Right atrium auricular region (tissue), 2 donors: ENCODE data around the gene AGFG2. TPM values are rescaled to one million over a fixed set of nuclear protein-coding genes. Genes with fewer than 3 reads are reported as not detected.
"Not testable (repeated sequence)": the region's sequence is repeated elsewhere in the genome, so short reads cannot be mapped to it uniquely, and the experiment has no call there.

Experiments
- DNase-seq: peaks from one replicate; pipeline ENCODE4 v3.0.0-alpha.2; 2019; ENCODE audit warnings: low spot score
- H3K27ac ChIP-seq, 2 donors: fragments of 200-600 bp; sonication (generic); 1 replicate in 1 of 2; 2 replicates in 1 of 2; pipeline ENCODE4 v1.5.1; 2016 to 2019
- H3K27me3 ChIP-seq, 2 donors: fragments of 200-600 bp; sonication (generic); one replicate each; pipeline versions ENCODE4 v1.5.1 to v1.6.0; 2017 to 2019
- H3K36me3 ChIP-seq: fragments of 200-600 bp; sonication (generic); one replicate; pipeline ENCODE4 v1.5.1; 2016
- H3K4me1 ChIP-seq, 2 donors: fragments of 200-600 bp; sonication (generic); one replicate each; pipeline versions ENCODE4 v1.5.1 to v1.6.0; 2017 to 2019
- H3K4me3 ChIP-seq, 2 donors: fragments of 200-600 bp; sonication (generic); 1 replicate in 1 of 2; 2 replicates in 1 of 2; pipeline ENCODE4 v1.5.1; 2017 to 2019; ENCODE audit warnings: mild to moderate bottlenecking in 1 of 2, moderate library complexity in 1 of 2
- H3K9me3 ChIP-seq, 2 donors: fragments of 200-600 bp; sonication (generic); one replicate each; pipeline ENCODE4 v1.5.1; 2019
- total RNA-seq, 2 donors: library from RNA; depleted of rRNA; stranded (reverse); fragments of >200 nt; gene quantifications; one replicate each; pipeline ENCODE4 v1.1.0, GENCODE V29; 2016
- TF ChIP-seq, protein P1 (sequence below), 2 donors: fragments of 200-600 bp; sonication (generic); IDR thresholded peaks; one replicate each; pipeline ENCODE4 v1.5.1; 2019; ENCODE audit warnings: antibody characterized with exemption in 2 of 2

Gene AGFG2
- total RNA-seq, 2 donors from 2014 or later = 16.4 to 25.8 TPM

DNA sequence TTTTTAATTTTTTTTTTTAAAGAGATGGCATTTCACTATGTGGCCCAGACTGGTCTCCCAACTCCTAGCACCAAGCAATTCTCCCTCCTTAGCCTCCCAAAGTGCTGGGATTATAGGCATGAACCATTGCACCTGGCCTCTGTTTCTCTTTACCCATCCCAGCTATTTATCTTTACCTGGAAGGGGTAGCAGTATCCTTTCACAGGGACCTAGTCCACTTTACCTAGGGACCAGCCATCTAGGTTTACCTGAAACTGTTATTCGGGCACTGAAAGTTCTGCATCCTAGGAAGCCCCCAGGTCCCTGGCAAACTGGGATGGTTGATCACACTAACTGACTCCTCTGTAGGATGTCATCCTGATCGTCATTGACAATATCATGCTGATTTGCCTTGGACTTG lies 21.7 kb upstream of the AGFG2 start:
- Histone ChIP-seq H3K9me3 (no peaks in the 10 kb centered on the region), H3K4me1 (peaks cover 0 to 7% of the 10 kb centered on the region in 2 donors), H3K36me3 (no peaks in the 10 kb centered on the region), H3K4me3 (no peak overlapping the region), H3K27ac (no peak overlapping the region), H3K27me3 (no peaks in the 10 kb centered on the region)
- no peak for DNase-seq
- TF ChIP-seq, protein P1, sequence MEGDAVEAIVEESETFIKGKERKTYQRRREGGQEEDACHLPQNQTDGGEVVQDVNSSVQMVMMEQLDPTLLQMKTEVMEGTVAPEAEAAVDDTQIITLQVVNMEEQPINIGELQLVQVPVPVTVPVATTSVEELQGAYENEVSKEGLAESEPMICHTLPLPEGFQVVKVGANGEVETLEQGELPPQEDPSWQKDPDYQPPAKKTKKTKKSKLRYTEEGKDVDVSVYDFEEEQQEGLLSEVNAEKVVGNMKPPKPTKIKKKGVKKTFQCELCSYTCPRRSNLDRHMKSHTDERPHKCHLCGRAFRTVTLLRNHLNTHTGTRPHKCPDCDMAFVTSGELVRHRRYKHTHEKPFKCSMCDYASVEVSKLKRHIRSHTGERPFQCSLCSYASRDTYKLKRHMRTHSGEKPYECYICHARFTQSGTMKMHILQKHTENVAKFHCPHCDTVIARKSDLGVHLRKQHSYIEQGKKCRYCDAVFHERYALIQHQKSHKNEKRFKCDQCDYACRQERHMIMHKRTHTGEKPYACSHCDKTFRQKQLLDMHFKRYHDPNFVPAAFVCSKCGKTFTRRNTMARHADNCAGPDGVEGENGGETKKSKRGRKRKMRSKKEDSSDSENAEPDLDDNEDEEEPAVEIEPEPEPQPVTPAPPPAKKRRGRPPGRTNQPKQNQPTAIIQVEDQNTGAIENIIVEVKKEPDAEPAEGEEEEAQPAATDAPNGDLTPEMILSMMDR (IDR thresholded peaks at IDR 0.05) = no peak

DNA sequence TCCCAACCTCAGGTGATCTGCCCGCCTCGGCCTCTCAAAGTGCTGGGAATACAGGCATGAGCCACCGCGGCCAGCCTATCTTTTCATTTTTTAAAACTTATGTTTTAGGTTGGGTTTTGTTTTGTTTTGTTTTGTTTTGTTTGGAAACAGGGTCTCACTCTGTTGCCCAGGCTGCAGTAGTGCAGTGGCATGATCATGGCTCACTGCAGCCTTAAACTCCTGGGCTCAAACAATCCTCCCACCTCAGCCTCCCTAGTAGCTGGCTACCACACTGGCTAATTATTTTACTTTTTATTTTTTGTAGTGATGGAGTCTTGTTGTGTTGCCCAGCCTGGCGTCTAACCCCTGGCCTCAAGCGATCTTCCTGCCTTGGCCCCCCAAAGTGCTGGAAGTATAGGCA lies 19.4 kb upstream of the AGFG2 start:
- H3K4me3 ChIP-seq = no peak overlapping the region
- peaks cover 0 to 7% of the 10 kb centered on the region in 2 donors for H3K4me1 ChIP-seq
- no peak for DNase-seq
- no peaks in the 10 kb centered on the region for H3K9me3 ChIP-seq
- TF ChIP-seq, protein P1 (IDR thresholded peaks at IDR 0.05) = no peak
- no peaks in the 10 kb centered on the region for H3K27me3 ChIP-seq
- H3K27ac ChIP-seq = no peak overlapping the region
- no peaks in the 10 kb centered on the region for H3K36me3 ChIP-seq

DNA sequence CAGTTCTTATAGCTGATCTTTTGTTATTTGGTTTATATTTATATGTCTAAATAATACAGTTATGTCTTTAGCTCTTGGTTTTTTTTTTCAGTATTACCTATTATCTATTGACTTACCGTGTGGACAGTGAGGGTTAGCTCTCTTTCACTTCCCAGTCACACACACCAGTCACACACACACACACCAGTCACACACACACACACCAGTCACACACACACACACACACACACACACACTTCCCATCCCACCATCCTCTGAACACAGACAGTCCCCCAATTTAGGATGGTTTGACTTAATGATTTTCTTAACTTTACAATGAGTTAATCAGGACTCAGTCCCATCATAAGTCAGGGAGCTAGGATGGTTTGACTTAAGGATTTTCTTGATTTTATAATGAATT lies 18.9 kb upstream of the AGFG2 start:
- DNase-seq = no peak
- peaks cover 0 to 7% of the 10 kb centered on the region in 2 donors for H3K4me1 ChIP-seq
- H3K9me3 ChIP-seq = no peaks in the 10 kb centered on the region
- TF ChIP-seq, protein P1 (IDR thresholded peaks at IDR 0.05) = no peak
- no peak overlapping the region for H3K4me3 ChIP-seq
- no peak overlapping the region for H3K27ac ChIP-seq
- no peaks in the 10 kb centered on the region for H3K36me3 ChIP-seq
- H3K27me3 ChIP-seq = no peaks in the 10 kb centered on the region

DNA sequence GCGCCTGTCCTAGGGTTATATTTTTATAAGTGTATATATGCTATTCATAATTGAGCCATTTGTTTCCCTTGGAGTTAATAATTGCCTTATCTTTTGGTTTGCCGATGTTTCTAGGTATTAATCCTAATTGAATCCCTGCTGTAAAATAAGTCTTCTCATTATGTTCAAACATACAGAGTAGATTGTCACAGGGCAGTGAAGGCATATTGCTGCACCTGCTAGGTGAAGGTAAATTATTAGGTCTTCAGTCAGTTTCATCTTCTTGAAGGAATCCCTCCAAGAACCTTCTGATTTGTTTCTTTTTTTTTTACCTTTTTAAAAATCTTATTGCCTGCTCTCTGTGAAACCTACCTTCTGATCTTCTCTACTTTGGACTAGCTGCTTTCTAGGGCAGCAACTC lies 17.9 kb upstream of the AGFG2 start:
- no peak for DNase-seq
- H3K36me3 ChIP-seq = no peaks in the 10 kb centered on the region
- H3K4me1 ChIP-seq = peaks cover 0 to under 1% of the 10 kb centered on the region in 2 donors
- H3K27me3 ChIP-seq = no peaks in the 10 kb centered on the region
- H3K4me3 ChIP-seq = no peak overlapping the region
- no peak overlapping the region for H3K27ac ChIP-seq
- TF ChIP-seq, protein P1 (IDR thresholded peaks at IDR 0.05) = no peak
- no peaks in the 10 kb centered on the region for H3K9me3 ChIP-seq

DNA sequence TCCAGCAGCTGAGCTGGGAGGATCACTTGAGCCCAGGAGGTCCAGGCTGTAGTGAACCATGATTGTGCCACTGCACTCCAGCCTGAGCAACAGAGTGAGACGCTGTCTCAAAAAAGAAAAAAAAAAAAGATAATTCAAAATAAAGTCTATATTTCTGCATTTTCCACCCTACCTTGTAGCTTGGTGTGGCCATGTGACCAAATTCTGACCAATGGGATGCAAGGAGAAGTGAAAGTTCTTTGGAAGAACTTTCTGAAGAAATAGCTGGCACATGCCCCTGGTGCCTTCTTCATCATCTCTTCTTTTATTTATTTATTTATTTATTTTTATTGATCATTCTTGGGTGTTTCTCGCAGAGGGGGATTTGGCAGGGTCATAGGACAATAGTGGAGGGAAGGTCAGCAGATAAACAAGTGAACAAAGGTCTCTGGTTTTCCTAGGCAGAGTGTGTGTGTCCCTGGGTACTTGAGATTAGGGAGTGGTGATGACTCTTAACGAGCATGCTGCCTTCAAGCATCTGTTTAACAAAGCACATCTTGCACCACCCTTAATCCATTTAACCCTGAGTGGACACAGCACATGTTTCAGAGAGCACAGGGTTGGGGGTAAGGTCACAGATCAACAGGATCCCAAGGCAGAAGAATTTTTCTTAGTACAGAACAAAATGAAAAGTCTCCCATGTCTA lies 17.0 kb upstream of the AGFG2 start:
- not testable (repeated sequence) for H3K4me1 ChIP-seq

DNA sequence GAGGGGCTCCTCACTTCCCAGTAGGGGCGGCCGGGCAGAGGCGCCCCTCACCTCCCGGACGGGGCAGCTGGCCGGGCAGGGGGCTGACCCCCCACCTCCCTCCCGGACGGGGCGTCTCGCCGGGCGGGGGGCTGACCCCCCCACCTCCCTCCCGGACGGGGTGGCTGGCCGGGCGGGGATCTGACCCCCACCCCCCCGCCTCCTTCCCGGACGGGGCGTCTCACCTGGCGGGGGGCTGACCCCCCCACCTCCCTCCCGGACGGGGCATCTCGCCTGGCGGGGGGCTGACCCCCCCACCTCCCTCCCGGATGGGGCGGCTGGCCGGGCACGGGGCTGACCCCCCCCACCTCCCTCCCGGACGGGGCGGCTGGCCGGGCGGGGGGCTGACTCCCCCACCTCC lies 15.8 kb upstream of the AGFG2 start:
- H3K9me3 ChIP-seq, DNase-seq, H3K4me3 ChIP-seq, H3K27ac ChIP-seq, H3K27me3 ChIP-seq, H3K36me3 ChIP-seq, H3K4me1 ChIP-seq: not testable (repeated sequence)

More for the DNA sequence above, 17.0 kb upstream of the AGFG2 start:
- DNase-seq, H3K36me3 ChIP-seq, H3K4me3 ChIP-seq, H3K27me3 ChIP-seq, H3K9me3 ChIP-seq, H3K27ac ChIP-seq: not testable (repeated sequence)

DNA sequence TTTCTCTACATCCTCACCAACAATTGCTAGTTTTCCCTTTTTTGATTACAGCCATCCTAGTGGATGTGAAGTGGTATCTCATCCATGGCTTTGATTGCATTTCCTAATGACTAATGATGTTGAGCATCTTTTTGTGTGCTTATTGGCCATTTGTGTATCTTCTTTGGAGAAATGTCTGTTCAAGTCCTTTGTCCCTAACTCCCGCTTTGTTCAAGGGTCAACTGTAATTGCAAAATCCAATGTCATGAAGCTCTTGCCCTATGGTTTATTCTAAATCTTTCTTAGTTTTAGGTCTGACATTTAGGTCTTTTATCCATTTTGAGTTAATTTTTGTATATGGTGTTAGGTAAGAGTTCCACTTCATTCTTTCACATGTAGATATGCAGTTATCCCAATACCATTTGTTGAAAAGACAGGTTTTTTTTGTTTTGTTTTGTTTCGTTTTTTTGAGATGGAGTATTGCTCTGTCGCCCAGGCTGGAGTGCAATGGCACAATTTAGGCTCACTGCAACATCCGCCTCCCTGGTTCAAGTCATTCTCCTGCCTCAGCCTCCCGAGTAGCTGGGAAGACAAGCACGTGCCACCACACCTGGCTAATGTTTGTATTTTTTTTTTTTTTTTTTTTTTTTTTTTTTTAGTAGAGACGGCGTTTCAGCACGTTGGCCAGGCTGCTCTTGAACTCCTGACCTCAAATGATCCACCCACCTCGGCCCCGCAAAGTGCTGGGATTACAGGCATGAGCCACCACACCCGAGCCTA lies 10.7 kb upstream of the AGFG2 start:
- H3K9me3 ChIP-seq = not testable (repeated sequence)

More for the DNA sequence above, 10.7 kb upstream of the AGFG2 start:
- not testable (repeated sequence) for H3K4me1 ChIP-seq, H3K4me3 ChIP-seq, DNase-seq, H3K36me3 ChIP-seq, H3K27me3 ChIP-seq, H3K27ac ChIP-seq
